IMR-90 (cell line): Measurements from ENCODE around the gene HEATR5A. TPM values are rescaled to one million over a fixed set of nuclear protein-coding genes. Genes with fewer than 3 reads are reported as not detected.

Source experiments
- ATAC-seq: fragments of 200-7000 bp; cut with Tn5 transposase; 2 replicates; pipeline ENCODE4 v1.9.1; 2020; ENCODE audit warnings: low read depth, mild to moderate bottlenecking, moderate library complexity
- BruUV-seq: library from RNA; stranded (reverse); fragments of 400-500 nt; replicated peaks from 2 replicates; lab custom pipeline; 2021; lab: Mats Ljungman, UMichigan
- CTCF ChIA-PET: fragments of 300-600 bp; formaldehyde crosslinking; extraction: SDS; loops from one replicate; lab custom pipeline; 2021; ENCODE audit warnings: antibody characterized with exemption; lab: Yijun Ruan, JAX
- POLR2A ChIA-PET: fragments of 300-600 bp; sonication (Branson Sonifier 250); formaldehyde crosslinking; loops from one replicate; lab custom pipeline; 2022; ENCODE audit warnings: antibody characterized with exemption; ENCODE audit not compliant: unreplicated experiment; lab: Charles Lee
- DNase-seq: peaks from one replicate; pipeline ENCODE4 v3.0.0; 2013
- H2AFZ ChIP-seq: replicated peaks from 2 replicates; pipeline ENCODE3; 2013; ENCODE audit warnings: low read length, mild to moderate bottlenecking; ENCODE audit not compliant: poor library complexity
- H2AK5ac ChIP-seq: 2 replicates; pipeline ENCODE4 v1.6.1; 2013; ENCODE audit warnings: low read depth, low read length, inconsistent platforms
- H2AK9ac ChIP-seq: replicated peaks from 2 replicates; pipeline ENCODE3; 2013; ENCODE audit warnings: mild to moderate bottlenecking, low read depth, low read length, moderate library complexity; ENCODE audit not compliant: poor library complexity
- H2BK120ac ChIP-seq: 2 replicates; pipeline ENCODE4 v1.6.1; 2013; ENCODE audit warnings: low read depth, low read length, inconsistent platforms
- H2BK15ac ChIP-seq: 3 replicates; pipeline ENCODE4 v1.6.1; 2013; ENCODE audit warnings: low read depth, low read length, inconsistent platforms
- H2BK20ac ChIP-seq: 2 replicates; pipeline ENCODE4 v1.6.1; 2013; ENCODE audit warnings: low read depth, mild to moderate bottlenecking, inconsistent platforms, low read length, moderate library complexity
- H2BK5ac ChIP-seq: 2 replicates; pipeline ENCODE4 v1.6.1; 2013; ENCODE audit warnings: mild to moderate bottlenecking, low read depth, low read length, inconsistent platforms; ENCODE audit not compliant: poor library complexity, severe bottlenecking
- H3K14ac ChIP-seq: replicated peaks from 2 replicates; pipeline ENCODE4 v1.6.1; 2013; ENCODE audit warnings: low read depth, low read length, inconsistent platforms
- H3K18ac ChIP-seq: 2 replicates; pipeline ENCODE4 v1.6.1; 2013; ENCODE audit warnings: low read depth, low read length, control low read depth
- H3K23ac ChIP-seq: 2 replicates; pipeline ENCODE4 v1.6.1; 2013; ENCODE audit warnings: low read depth, low read length, inconsistent platforms
- H3K27ac ChIP-seq: 2 replicates; pipeline ENCODE4 v1.5.1; 2013; ENCODE audit warnings: mild to moderate bottlenecking, control low read depth, low read length; ENCODE audit not compliant: insufficient read depth
- H3K27me3 ChIP-seq: 2 replicates; pipeline ENCODE4 v1.6.1; 2013; ENCODE audit warnings: low read length; ENCODE audit not compliant: control insufficient read depth, insufficient read depth
- H3K36me3 ChIP-seq: 2 replicates; pipeline ENCODE4 v1.6.1; 2013; ENCODE audit warnings: low read length, mixed read lengths; ENCODE audit not compliant: control insufficient read depth, insufficient read depth
- H3K4ac ChIP-seq: 2 replicates; pipeline ENCODE4 v1.6.1; 2013; ENCODE audit warnings: low read depth, low read length, inconsistent platforms
- H3K4me1 ChIP-seq: 2 replicates; pipeline ENCODE4 v1.6.1; 2013; ENCODE audit warnings: low read length, mixed read lengths; ENCODE audit not compliant: control insufficient read depth, insufficient read depth
- H3K4me2 ChIP-seq: 2 replicates; pipeline ENCODE4 v1.6.1; 2013; ENCODE audit warnings: low read depth, mild to moderate bottlenecking, control low read depth, low read length, moderate library complexity
- H3K4me3 ChIP-seq: 2 replicates; pipeline ENCODE4 v1.5.1; 2013; ENCODE audit warnings: low read depth, mild to moderate bottlenecking, control low read depth, low read length, moderate library complexity; ENCODE audit not compliant: insufficient read depth
- H3K56ac ChIP-seq: 2 replicates; pipeline ENCODE4 v1.6.1; 2013; ENCODE audit warnings: low read length, inconsistent platforms; ENCODE audit not compliant: insufficient read depth; ENCODE audit errors: extremely low read depth
- H3K79me1 ChIP-seq, 2 experiments: 2 replicates each; pipeline ENCODE4 v1.6.1; 2013; ENCODE audit warnings: low read length in 2 of 2, inconsistent platforms in 1 of 2, low read depth in 1 of 2
- H3K9ac ChIP-seq: 2 replicates; pipeline ENCODE4 v1.6.1; 2013; ENCODE audit warnings: low read depth, low read length, control low read depth
- H3K9me1 ChIP-seq: 2 replicates; pipeline ENCODE4 v1.6.1; 2013; ENCODE audit warnings: low read length, inconsistent platforms; ENCODE audit not compliant: insufficient read depth
- H3K9me3 ChIP-seq: 2 replicates; pipeline ENCODE4 v1.6.1; 2013; ENCODE audit warnings: low read length; ENCODE audit not compliant: control insufficient read depth, insufficient read depth
- H4K20me1 ChIP-seq: 2 replicates; pipeline ENCODE4 v1.6.1; 2013; ENCODE audit warnings: low read length, inconsistent platforms; ENCODE audit not compliant: insufficient read depth
- H4K5ac ChIP-seq: 2 replicates; pipeline ENCODE4 v1.6.1; 2013; ENCODE audit warnings: mild to moderate bottlenecking, low read depth, low read length, control low read depth
- H4K8ac ChIP-seq, 2 experiments: 2 replicates each; pipeline ENCODE4 v1.6.1; 2013; ENCODE audit warnings: low read depth in 2 of 2, low read length in 2 of 2, control low read depth in 1 of 2, inconsistent platforms in 1 of 2
- H4K91ac ChIP-seq: 2 replicates; pipeline ENCODE4 v1.6.1; 2013; ENCODE audit warnings: low read depth, low read length, inconsistent platforms; ENCODE audit not compliant: insufficient read depth
- BHLHE40 ChIP-seq: fragments of 150-350 bp; IDR thresholded peaks from 2 replicates; pipeline ENCODE4 v1.6.1; 2016; ENCODE audit warnings: mild to moderate bottlenecking, low read depth, low read length
- CEBPB ChIP-seq: IDR thresholded peaks from 2 replicates; pipeline ENCODE4 v1.6.1; 2012; ENCODE audit warnings: low read depth, low read length, improper control_type of control experiment
- CHD1 ChIP-seq: IDR thresholded peaks from 2 replicates; pipeline ENCODE4 v1.6.1; 2012; ENCODE audit warnings: low read depth, low read length, improper control_type of control experiment
- CTCF ChIP-seq: conservative IDR thresholded peaks from 2 replicates; pipeline ENCODE4 v1.5.1; 2012; ENCODE audit warnings: mild to moderate bottlenecking, low read depth, low read length, improper control_type of control experiment
- ELK1 ChIP-seq: fragments of 150-350 bp; IDR thresholded peaks from 2 replicates; pipeline ENCODE4 v1.6.1; 2016; ENCODE audit warnings: low read depth, mild to moderate bottlenecking, low read length, moderate library complexity, borderline replicate concordance
- FOS ChIP-seq: fragments of 150-350 bp; IDR thresholded peaks from 2 replicates; pipeline ENCODE4 v1.6.1; 2016; ENCODE audit warnings: low read depth, low read length
- MAZ ChIP-seq: IDR thresholded peaks from 2 replicates; pipeline ENCODE4 v1.6.1; 2012; ENCODE audit warnings: low read depth, mild to moderate bottlenecking, low read length, improper control_type of control experiment, moderate library complexity, borderline replicate concordance
- MXI1 ChIP-seq: IDR thresholded peaks from 2 replicates; pipeline ENCODE4 v1.6.1; 2012; ENCODE audit warnings: low read depth, mild to moderate bottlenecking, low read length, moderate library complexity, borderline replicate concordance
- NFE2L2 ChIP-seq: fragments of 150-350 bp; IDR thresholded peaks from 2 replicates; pipeline ENCODE4 v1.6.1; 2016; ENCODE audit warnings: low read depth, mild to moderate bottlenecking, low read length
- POLR2A ChIP-seq: IDR thresholded peaks from 2 replicates; pipeline ENCODE4 v1.6.1; 2012; ENCODE audit warnings: mild to moderate bottlenecking, low read depth, low read length
- RCOR1 ChIP-seq: IDR thresholded peaks from 2 replicates; pipeline ENCODE4 v1.6.1; 2012; ENCODE audit warnings: mild to moderate bottlenecking, low read length, improper control_type of control experiment; ENCODE audit not compliant: insufficient replicate concordance
- RFX5 ChIP-seq: IDR thresholded peaks from 2 replicates; pipeline ENCODE4 v1.8.0; 2012; ENCODE audit warnings: low read depth, mild to moderate bottlenecking, low read length, moderate library complexity
- SMC3 ChIP-seq: fragments of 150-350 bp; IDR thresholded peaks from 2 replicates; pipeline ENCODE4 v1.6.1; 2016; ENCODE audit warnings: low read depth, mild to moderate bottlenecking, antibody characterized with exemption, low read length, moderate library complexity
- USF2 ChIP-seq: fragments of 150-350 bp; IDR thresholded peaks from 2 replicates; pipeline ENCODE4 v1.6.1; 2017; ENCODE audit warnings: mild to moderate bottlenecking, antibody characterized with exemption, low read length, low read depth
- WGBS, 2 experiments: methylation state at CpG; one replicate each; pipeline versions ENCODE4 v1.1.5 to v1.1.7; 2013; ENCODE audit warnings: missing lambda C conversion rate in 2 of 2; ENCODE audit not compliant: insufficient read length in 1 of 2; ENCODE audit errors: extremely low coverage in 2 of 2; 5-methylcytosine and 5-hydroxymethylcytosine counted together
- dilution Hi-C: fragments of 300-500 bp; cut with HindIII; formaldehyde crosslinking; loops from one replicate; pipeline ENCODE4 v1.14.3; 2018; ENCODE audit warnings: low sequenced_read_pairs; ENCODE audit not compliant: unreplicated experiment
- in situ Hi-C: fragments of 300-500 bp; cut with MboI; formaldehyde crosslinking; loops from 3 replicates; pipeline ENCODE4 v1.14.3; 2019; ENCODE audit warnings: low sequenced_read_pairs, inconsistent platforms, mixed read lengths
- intact Hi-C: fragments of 100-400 bp; cut with micrococcal nuclease; formaldehyde crosslinking; loops from 2 replicates; pipeline ENCODE4 v1.10.0; 2022
- polyA plus RNA-seq, 3 experiments: library from polyadenylated mRNA; depleted of rRNA; stranded (reverse); fragments of >200 nt; gene quantifications; 2 replicates each; pipeline ENCODE4 v1.2.3, GENCODE V29; 2012; ENCODE audit warnings: low replicate concordance in 1 of 3
- total RNA-seq: library from RNA; depleted of rRNA; stranded (reverse); fragments of >200 nt; gene quantifications from 2 replicates; pipeline ENCODE4 v1.2.3, GENCODE V29; 2012

HEATR5A gene
- total and polyA plus RNA-seq, 2 of the 4 experiments (the other 2 are of a cell fraction) = 14.0 to 48.9 TPM

- peak overlapping the region; percentile 74 for H2AFZ ChIP-seq
- no peaks in the 10 kb centered on the region for H3K27me3 ChIP-seq
- no peaks in the 10 kb centered on the region for H4K20me1 ChIP-seq
- H3K4me3 ChIP-seq = no peak overlapping the region
- H2BK15ac ChIP-seq = peak overlapping the region; percentile 79; the same call in 2 of the 3 replicates
- H3K79me1 ChIP-seq = no peaks in the 10 kb centered on the region
- WGBS, 2 experiments = no CpG with 5 or more reads among the region's 2 CpGs
- H4K91ac ChIP-seq = peak overlapping the region; percentile 82
- peak overlapping the region; percentile 62 for H4K5ac ChIP-seq
- H3K4me1 ChIP-seq = peaks cover 13% of the 10 kb centered on the region
- no peak overlapping the region for H3K9ac ChIP-seq
- in situ Hi-C loops (no loop called here), dilution Hi-C loops (no loop called here), intact Hi-C loops (loop anchor here (5.0 kb wide), 1 partner anchor 56 kb away; the partner anchor contains the start of gene HECTD1)
- H3K23ac ChIP-seq = peak overlapping the region; percentile 55
- H3K36me3 ChIP-seq = no peaks in the 10 kb centered on the region
- H3K4me2 ChIP-seq = peak overlapping the region; percentile 49
- H2BK20ac ChIP-seq = peak overlapping the region; percentile 94
- peak overlapping the region; percentile 3 to 82; a peak in 3 of 4 replicates for H4K8ac ChIP-seq
- H2BK120ac ChIP-seq = peak overlapping the region; percentile 91
- H2AK5ac ChIP-seq = peak overlapping the region; percentile 82; the same call in 1 of the 2 replicates
- no peaks in the 10 kb centered on the region for H3K9me3 ChIP-seq
- no TSS peak for BruUV-seq
- CTCF ChIA-PET = interaction anchor here (0.6 to 1.5 kb wide), 2 partner anchors 22 to 56 kb away, joined by 3 to 5 read pairs; partner anchors contain the start of gene HECTD1
- DNase-seq = peak; percentile 100
- peak overlapping the region; percentile 70 for H3K18ac ChIP-seq
- POLR2A ChIA-PET = interaction anchor here (1.0 kb wide), 1 partner anchor 9 kb away, joined by 3 read pairs; no protein-coding TSS in a partner anchor
- peak overlapping the region; percentile 87 for H3K4ac ChIP-seq
- H2AK9ac ChIP-seq = peak overlapping the region; percentile 77
- H3K56ac ChIP-seq = peak overlapping the region; percentile 49
- peak overlapping the region; percentile 67 for H3K14ac ChIP-seq
- ATAC-seq = peak; percentile 98
- H3K27ac ChIP-seq = peak overlapping the region; percentile 82
- peak overlapping the region; percentile 87 for H2BK5ac ChIP-seq
- H3K9me1 ChIP-seq = peaks cover 17% of the 10 kb centered on the region
- TF ChIP-seq CHD1 (peak; percentile 39; the same call in 1 of the 2 replicates), CEBPB (peak; percentile 51; the same call in 1 of the 2 replicates), MAZ (peak; percentile 73; the same call in 1 of the 2 replicates), RFX5 (no peak), BHLHE40 (peak; percentile 85), USF2 (peak; percentile 36; the same call in 1 of the 2 replicates), RCOR1 (peak; percentile 96), NFE2L2 (no peak), CTCF (no peak), MXI1 (peak; percentile 52; the same call in 1 of the 2 replicates), POLR2A (no peak), SMC3 (no peak), FOS (peak; percentile 95), ELK1 (no peak)
Measured at GRCh38 chr14:31263485-31264133, 156.7 kb downstream of the HEATR5A start.
